Measurements from ENCODE around the gene SIK3. TPM values are rescaled to one million over a fixed set of nuclear protein-coding genes. Genes with fewer than 3 reads are reported as not detected.

The SIK3 gene
- total RNA-seq, 1 donor from 2014 or later, result 24.4 TPM

DNA sequence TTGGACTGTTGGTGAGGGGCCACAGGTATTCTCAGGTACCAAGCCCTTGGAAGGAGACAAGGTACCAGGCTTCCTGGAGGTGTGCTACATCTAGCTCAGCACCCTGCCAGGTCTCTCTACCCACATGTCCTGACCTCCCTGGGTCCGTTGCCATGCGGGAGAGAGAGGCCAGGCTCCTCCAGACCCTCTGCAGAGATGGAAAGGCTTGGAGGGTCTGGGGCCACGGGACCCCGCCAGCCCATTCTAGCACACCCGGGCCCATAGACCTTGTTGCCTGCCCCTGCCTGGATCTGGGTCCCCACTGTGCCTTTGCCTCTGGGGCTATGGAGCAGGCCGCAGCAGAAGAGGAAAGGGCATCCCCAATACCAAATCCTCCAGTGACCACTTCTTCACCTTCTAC lies 270.8 kb downstream of the SIK3 start:
- no peak for DNase-seq (ENCODE audit: low spot score)
- H3K27ac Mint-ChIP-seq, result no peak overlapping the region

DNA sequence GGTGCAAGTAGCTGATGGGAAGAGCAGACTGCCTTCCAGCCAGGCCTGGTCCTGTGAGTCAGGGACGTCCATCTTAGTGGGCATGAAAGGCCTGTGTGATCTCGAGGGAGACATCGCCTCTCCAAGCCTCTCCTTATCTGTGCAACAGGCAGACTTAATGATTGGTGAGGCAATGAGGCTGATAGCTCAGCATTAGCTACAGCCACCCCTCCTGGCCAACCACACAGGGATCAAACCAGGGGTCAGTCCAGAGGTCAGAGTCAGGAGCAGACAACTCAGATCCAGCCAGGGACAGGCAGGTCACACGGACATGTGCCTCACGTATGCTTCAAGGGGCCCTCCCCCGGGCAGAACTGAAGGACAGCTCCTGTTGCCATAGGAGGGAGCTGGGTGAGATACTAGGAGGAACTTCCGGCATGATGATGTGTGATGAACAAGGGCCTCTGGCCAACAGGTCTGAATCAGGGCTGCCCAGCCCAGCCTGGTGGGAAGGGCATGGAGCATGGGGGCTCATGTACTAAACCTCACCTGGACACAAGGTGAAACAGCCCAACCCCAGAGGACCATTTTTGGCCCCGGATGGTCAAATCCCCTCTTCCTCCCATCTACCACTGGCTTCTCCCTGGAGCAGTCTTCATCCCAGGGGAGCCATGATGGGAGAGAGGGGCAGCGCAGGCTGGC lies 271.3 kb downstream of the SIK3 start:
- no peak for DNase-seq (ENCODE audit: low spot score)
- H3K27ac Mint-ChIP-seq, result no peak overlapping the region
- Histone ChIP-seq H3K9me3 (ENCODE audit: low read depth) (no peaks in the 10 kb centered on the region), H2AFZ (replicated peaks) (no peak overlapping the region), H3K27ac (no peak overlapping the region), H3K9ac (no peak overlapping the region), H3K4me1 (peaks cover 15% of the 10 kb centered on the region), H3K79me2 (ENCODE audit: low read depth) (no peaks in the 10 kb centered on the region), H3K4me2 (no peak overlapping the region), H3K4me3 (no peak overlapping the region), H3K36me3 (no peaks in the 10 kb centered on the region), H4K20me1 (ENCODE audit: low read depth) (no peaks in the 10 kb centered on the region), H3K27me3 (no peaks in the 10 kb centered on the region), H3F3A (ENCODE audit: low read depth) (no peaks in the 10 kb centered on the region)
- H3K36me3 Mint-ChIP-seq, result no peaks in the 10 kb centered on the region
- peaks cover 2% of the 10 kb centered on the region for H3K27me3 Mint-ChIP-seq (ENCODE audit: insufficient read depth, low read depth)
- peaks cover under 1% of the 10 kb centered on the region for H3K9me3 Mint-ChIP-seq
- H3K4me1 Mint-ChIP-seq, result peaks cover 10% of the 10 kb centered on the region
- TF ChIP-seq EZH2 (IDR thresholded peaks at IDR 0.05) (no peak), EZH2phosphoT487 (IDR thresholded peaks at IDR 0.05) (no peak)
- TF ChIP-seq, protein P1, sequence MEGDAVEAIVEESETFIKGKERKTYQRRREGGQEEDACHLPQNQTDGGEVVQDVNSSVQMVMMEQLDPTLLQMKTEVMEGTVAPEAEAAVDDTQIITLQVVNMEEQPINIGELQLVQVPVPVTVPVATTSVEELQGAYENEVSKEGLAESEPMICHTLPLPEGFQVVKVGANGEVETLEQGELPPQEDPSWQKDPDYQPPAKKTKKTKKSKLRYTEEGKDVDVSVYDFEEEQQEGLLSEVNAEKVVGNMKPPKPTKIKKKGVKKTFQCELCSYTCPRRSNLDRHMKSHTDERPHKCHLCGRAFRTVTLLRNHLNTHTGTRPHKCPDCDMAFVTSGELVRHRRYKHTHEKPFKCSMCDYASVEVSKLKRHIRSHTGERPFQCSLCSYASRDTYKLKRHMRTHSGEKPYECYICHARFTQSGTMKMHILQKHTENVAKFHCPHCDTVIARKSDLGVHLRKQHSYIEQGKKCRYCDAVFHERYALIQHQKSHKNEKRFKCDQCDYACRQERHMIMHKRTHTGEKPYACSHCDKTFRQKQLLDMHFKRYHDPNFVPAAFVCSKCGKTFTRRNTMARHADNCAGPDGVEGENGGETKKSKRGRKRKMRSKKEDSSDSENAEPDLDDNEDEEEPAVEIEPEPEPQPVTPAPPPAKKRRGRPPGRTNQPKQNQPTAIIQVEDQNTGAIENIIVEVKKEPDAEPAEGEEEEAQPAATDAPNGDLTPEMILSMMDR (IDR thresholded peaks at IDR 0.05), result no peak
- H3K4me3 Mint-ChIP-seq, result no peak overlapping the region

More for the DNA sequence above, 270.8 kb downstream of the SIK3 start:
- Histone ChIP-seq H3K79me2 (ENCODE audit: low read depth) (no peaks in the 10 kb centered on the region), H3K4me2 (no peak overlapping the region), H3K27me3 (no peaks in the 10 kb centered on the region), H3K36me3 (no peaks in the 10 kb centered on the region), H3K9me3 (ENCODE audit: low read depth) (no peaks in the 10 kb centered on the region), H3K9ac (no peak overlapping the region), H3F3A (ENCODE audit: low read depth) (no peaks in the 10 kb centered on the region), H3K4me1 (peaks cover 15% of the 10 kb centered on the region), H4K20me1 (ENCODE audit: low read depth) (no peaks in the 10 kb centered on the region), H3K4me3 (no peak overlapping the region), H3K27ac (no peak overlapping the region), H2AFZ (replicated peaks) (no peak overlapping the region)
- H3K27me3 Mint-ChIP-seq (ENCODE audit: insufficient read depth, low read depth), result no peaks in the 10 kb centered on the region
- H3K36me3 Mint-ChIP-seq, result no peaks in the 10 kb centered on the region
- TF ChIP-seq EZH2phosphoT487 (IDR thresholded peaks at IDR 0.05) (no peak), EZH2 (IDR thresholded peaks at IDR 0.05) (no peak)
- TF ChIP-seq, protein P1 (IDR thresholded peaks at IDR 0.05), result no peak
- no peak overlapping the region for H3K4me3 Mint-ChIP-seq
- H3K9me3 Mint-ChIP-seq, result peaks cover 5% of the 10 kb centered on the region
- H3K4me1 Mint-ChIP-seq, result peaks cover 10% of the 10 kb centered on the region

- Histone ChIP-seq H3K79me2 (ENCODE audit: low read depth) (no peaks in the 10 kb centered on the region), H3F3A (ENCODE audit: low read depth) (no peaks in the 10 kb centered on the region), H3K36me3 (no peaks in the 10 kb centered on the region), H3K4me3 (no peak overlapping the region), H2AFZ (replicated peaks) (no peak overlapping the region), H3K27me3 (no peaks in the 10 kb centered on the region), H3K9me3 (ENCODE audit: low read depth) (no peaks in the 10 kb centered on the region), H3K27ac (no peak overlapping the region), H4K20me1 (ENCODE audit: low read depth) (no peaks in the 10 kb centered on the region), H3K9ac (no peak overlapping the region), H3K4me1 (peaks cover 15% of the 10 kb centered on the region), H3K4me2 (no peak overlapping the region)
- Mint-ChIP-seq H3K27me3 (ENCODE audit: insufficient read depth, low read depth) (peaks cover 2% of the 10 kb centered on the region), H3K9me3 (no peaks in the 10 kb centered on the region), H3K36me3 (no peaks in the 10 kb centered on the region), H3K4me3 (no peak overlapping the region), H3K27ac (no peak overlapping the region), H3K4me1 (peaks cover 10% of the 10 kb centered on the region)
- DNase-seq (ENCODE audit: low spot score), result no peak
- TF ChIP-seq EZH2 (IDR thresholded peaks at IDR 0.05) (no peak), EZH2phosphoT487 (IDR thresholded peaks at IDR 0.05) (no peak)
- TF ChIP-seq, protein P1 (IDR thresholded peaks at IDR 0.05), result no peak
These were observed 272.1 kb downstream of the SIK3 start for GRCh38 chr11:116825854-116826750.

All from neural progenitor cell (in vitro differentiated cells).